Sigmoid colon (tissue), 7 donors: Measurements from ENCODE around the gene EXOSC9. TPM values are rescaled to one million over a fixed set of nuclear protein-coding genes. Genes with fewer than 3 reads are reported as not detected.
"Not testable (repeated sequence)": the region's sequence is repeated elsewhere in the genome, so short reads cannot be mapped to it uniquely, and the experiment has no call there.

Source experiments
- DNase-seq: peaks from one replicate; pipeline ENCODE4 v3.0.0-alpha.2; 2019
- H3K27ac ChIP-seq, 4 donors: fragments of 200-600 bp; sonication (generic); one replicate each; pipeline ENCODE4 v1.5.1; 2016 to 2019; ENCODE audit warnings: mild to moderate bottlenecking in 1 of 4
- H3K27me3 ChIP-seq, 3 donors: fragments of 200-600 bp; sonication (generic); one replicate each; pipeline ENCODE4 v1.5.1; 2019; ENCODE audit warnings: mild to moderate bottlenecking in 1 of 3
- H3K36me3 ChIP-seq, 4 donors: fragments of 200-600 bp; sonication (generic); one replicate each; pipeline ENCODE4 v1.5.1; 2016 to 2019
- H3K4me1 ChIP-seq, 4 donors: fragments of 200-600 bp; sonication (generic); one replicate each; pipeline ENCODE4 v1.5.1; 2017 to 2019
- H3K4me3 ChIP-seq, 4 donors: fragments of 200-600 bp; sonication (generic); one replicate each; pipeline ENCODE4 v1.5.1; 2017 to 2019; ENCODE audit warnings: mild to moderate bottlenecking in 2 of 4, moderate library complexity in 1 of 4
- H3K9me3 ChIP-seq, 4 donors: fragments of 200-600 bp in 3 of 4; sonication (generic) in 3 of 4; one replicate each; pipeline versions ENCODE4 v1.5.1 to v1.6.1; 2013 to 2019
- EP300 ChIP-seq, 4 donors: sonication (generic); formaldehyde crosslinking; IDR thresholded peaks; one replicate each; pipeline ENCODE4 v1.6.1; 2017; ENCODE audit warnings: antibody characterized with exemption in 4 of 4
- POLR2A ChIP-seq, 2 donors: fragments of 450-650 bp; IDR thresholded peaks; one replicate each; pipeline ENCODE4 v1.6.1; 2016; ENCODE audit warnings: antibody characterized with exemption in 2 of 2, mild to moderate bottlenecking in 2 of 2, moderate library complexity in 2 of 2
- POLR2AphosphoS5 ChIP-seq, 4 donors: sonication (generic); formaldehyde crosslinking; IDR thresholded peaks; one replicate each; pipeline ENCODE4 v1.6.1; 2017; ENCODE audit warnings: antibody characterized with exemption in 4 of 4
- WGBS, 2 donors: extraction: QIAGEN DNeasy Blood & Tissue Kit; methylation state at CpG; one replicate each; pipeline ENCODE4 v1.1.7; 2013; 5-methylcytosine and 5-hydroxymethylcytosine counted together
- intact Hi-C: fragments of 100-400 bp; cut with DNase I; formaldehyde crosslinking; loops from one replicate; pipeline ENCODE4 v1.15.1; 2023
- polyA plus RNA-seq, 3 donors: library from polyadenylated mRNA; stranded (reverse); fragments of 200-250 nt; gene quantifications; one replicate each; pipeline ENCODE4 v1.2.3, GENCODE V29; 2013
- total RNA-seq, 4 donors: library from RNA; depleted of rRNA; stranded (reverse); fragments of >200 nt; gene quantifications; one replicate each; pipeline ENCODE4 v1.1.0, GENCODE V29; 2016
- TF ChIP-seq, protein P1 (sequence below), 4 experiments: fragments of 450-650 bp in 3 of 4; fragments of 200-600 bp in 1 of 4; IDR thresholded peaks; one replicate each; pipeline ENCODE4 v1.5.1; 2016 to 2019; ENCODE audit warnings: antibody characterized with exemption in 4 of 4, mild to moderate bottlenecking in 3 of 4, moderate library complexity in 2 of 4
- donor health status: healthy with polysubstance abuse.
- donor health status: Bipolar disorder and iron deficiency.
- donor health status: healthy.

The EXOSC9 gene, protein sequence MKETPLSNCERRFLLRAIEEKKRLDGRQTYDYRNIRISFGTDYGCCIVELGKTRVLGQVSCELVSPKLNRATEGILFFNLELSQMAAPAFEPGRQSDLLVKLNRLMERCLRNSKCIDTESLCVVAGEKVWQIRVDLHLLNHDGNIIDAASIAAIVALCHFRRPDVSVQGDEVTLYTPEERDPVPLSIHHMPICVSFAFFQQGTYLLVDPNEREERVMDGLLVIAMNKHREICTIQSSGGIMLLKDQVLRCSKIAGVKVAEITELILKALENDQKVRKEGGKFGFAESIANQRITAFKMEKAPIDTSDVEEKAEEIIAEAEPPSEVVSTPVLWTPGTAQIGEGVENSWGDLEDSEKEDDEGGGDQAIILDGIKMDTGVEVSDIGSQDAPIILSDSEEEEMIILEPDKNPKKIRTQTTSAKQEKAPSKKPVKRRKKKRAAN
- total RNA-seq = 10 to 100 TPM; 12.5 to 25.3 (median 18.6) TPM
- polyA plus RNA-seq = 10 to 100 TPM in 2 of 3 donors, 1 to 10 TPM in 1; 8.3 to 22.3 (median 10.2) TPM

DNA sequence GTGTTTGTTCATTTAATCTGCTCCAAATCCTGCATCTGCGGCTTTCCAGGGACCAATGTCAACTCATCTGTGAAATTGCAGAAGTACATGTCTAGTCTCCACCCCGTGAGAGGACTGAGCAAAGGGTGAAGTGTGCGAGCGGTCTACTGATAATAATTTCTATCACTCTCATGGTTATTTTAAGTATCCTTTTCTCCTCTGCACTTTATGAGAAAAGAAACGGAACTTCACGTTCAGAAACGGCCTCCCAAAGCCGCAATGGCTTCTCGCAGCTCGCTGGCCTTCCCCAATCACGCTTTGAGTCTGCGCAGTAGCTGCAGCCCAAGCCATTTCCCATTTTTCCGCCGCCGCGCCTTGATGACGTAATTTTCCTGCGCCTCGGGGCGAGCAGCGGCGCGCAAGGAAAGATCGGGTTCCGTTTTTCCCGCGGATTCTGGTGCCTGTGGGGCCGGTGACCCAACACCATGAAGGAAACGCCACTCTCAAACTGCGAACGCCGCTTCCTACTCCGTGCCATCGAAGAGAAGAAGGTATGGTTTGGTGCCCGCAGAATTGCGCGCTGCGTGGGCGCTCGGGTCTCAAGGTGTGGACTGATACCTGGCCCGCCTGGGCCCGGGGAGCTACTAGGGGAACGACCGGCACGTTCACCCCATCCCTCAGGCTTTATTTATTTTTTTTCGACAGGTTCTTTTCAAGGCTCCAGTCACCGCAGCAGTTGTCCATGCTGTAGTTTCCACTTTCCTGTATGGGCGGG, at the start of gene EXOSC9:
Gene EXOSC9 (plus strand): TSS at position 363 of the 754 bp plus-strand sequence. CDS start 102 bp downstream, at position 465.
- TF ChIP-seq EP300 (IDR thresholded peaks at IDR 0.05) = peak in 1 of 4 donors; percentile 53
- TF ChIP-seq POLR2A (IDR thresholded peaks at IDR 0.05) = peak; percentile 74 to 80
- TF ChIP-seq POLR2AphosphoS5 (IDR thresholded peaks at IDR 0.05) = peak; percentile 90 to 97 (median 96)
- TF ChIP-seq, protein P1, sequence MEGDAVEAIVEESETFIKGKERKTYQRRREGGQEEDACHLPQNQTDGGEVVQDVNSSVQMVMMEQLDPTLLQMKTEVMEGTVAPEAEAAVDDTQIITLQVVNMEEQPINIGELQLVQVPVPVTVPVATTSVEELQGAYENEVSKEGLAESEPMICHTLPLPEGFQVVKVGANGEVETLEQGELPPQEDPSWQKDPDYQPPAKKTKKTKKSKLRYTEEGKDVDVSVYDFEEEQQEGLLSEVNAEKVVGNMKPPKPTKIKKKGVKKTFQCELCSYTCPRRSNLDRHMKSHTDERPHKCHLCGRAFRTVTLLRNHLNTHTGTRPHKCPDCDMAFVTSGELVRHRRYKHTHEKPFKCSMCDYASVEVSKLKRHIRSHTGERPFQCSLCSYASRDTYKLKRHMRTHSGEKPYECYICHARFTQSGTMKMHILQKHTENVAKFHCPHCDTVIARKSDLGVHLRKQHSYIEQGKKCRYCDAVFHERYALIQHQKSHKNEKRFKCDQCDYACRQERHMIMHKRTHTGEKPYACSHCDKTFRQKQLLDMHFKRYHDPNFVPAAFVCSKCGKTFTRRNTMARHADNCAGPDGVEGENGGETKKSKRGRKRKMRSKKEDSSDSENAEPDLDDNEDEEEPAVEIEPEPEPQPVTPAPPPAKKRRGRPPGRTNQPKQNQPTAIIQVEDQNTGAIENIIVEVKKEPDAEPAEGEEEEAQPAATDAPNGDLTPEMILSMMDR (IDR thresholded peaks at IDR 0.05) = no peak
- DNase-seq = peak; percentile 96
- 0% methylated on average over 48 of the region's 48 CpGs for WGBS, 2 donors
- H3K4me1 ChIP-seq = peaks cover 0 to 17% (median 9%) of the 10 kb centered on the region in 4 donors
- peaks cover 0 to 37% (median 12%) of the 10 kb centered on the region in 4 donors for H3K36me3 ChIP-seq
- H3K27me3 ChIP-seq = no peaks in the 10 kb centered on the region
- peak within 1 kb of the TSS; percentile 85 to 96 (median 89) for H3K27ac ChIP-seq
- H3K9me3 ChIP-seq = no peaks in the 10 kb centered on the region
- intact Hi-C loops = loop anchor here (5.0 kb wide), 2 partner anchors 71 to 104 kb away; partner anchors contain the start of genes ANXA5 and BBS7
- H3K4me3 ChIP-seq = peak within 1 kb of the TSS; percentile 82 to 90 (median 88)

DNA sequence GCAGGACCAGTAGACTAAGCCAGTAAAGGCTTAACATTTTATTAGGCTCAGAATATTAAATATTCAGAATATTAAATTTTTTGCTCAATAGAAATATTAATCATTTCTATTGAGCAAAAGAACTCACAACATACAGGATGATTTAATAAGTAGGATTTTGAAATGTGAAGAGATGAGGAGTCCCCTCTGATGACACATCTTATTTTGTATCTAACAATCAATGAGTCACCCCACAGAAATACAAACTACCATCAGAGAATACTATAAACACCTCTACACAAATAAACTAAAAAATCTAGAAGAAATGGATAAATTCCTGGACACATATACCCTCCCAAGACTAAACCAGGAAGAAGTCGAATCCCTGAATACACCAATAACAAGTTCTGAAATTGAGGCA, 49.0 kb upstream of the EXOSC9 start:
- H3K4me1 ChIP-seq, H3K9me3 ChIP-seq, H3K27ac ChIP-seq, DNase-seq, intact Hi-C loops, H3K27me3 ChIP-seq, H3K4me3 ChIP-seq, H3K36me3 ChIP-seq: not testable (repeated sequence)
- 79 to 88% methylated on average over 1 of the region's 1 CpG for WGBS, 2 donors

DNA sequence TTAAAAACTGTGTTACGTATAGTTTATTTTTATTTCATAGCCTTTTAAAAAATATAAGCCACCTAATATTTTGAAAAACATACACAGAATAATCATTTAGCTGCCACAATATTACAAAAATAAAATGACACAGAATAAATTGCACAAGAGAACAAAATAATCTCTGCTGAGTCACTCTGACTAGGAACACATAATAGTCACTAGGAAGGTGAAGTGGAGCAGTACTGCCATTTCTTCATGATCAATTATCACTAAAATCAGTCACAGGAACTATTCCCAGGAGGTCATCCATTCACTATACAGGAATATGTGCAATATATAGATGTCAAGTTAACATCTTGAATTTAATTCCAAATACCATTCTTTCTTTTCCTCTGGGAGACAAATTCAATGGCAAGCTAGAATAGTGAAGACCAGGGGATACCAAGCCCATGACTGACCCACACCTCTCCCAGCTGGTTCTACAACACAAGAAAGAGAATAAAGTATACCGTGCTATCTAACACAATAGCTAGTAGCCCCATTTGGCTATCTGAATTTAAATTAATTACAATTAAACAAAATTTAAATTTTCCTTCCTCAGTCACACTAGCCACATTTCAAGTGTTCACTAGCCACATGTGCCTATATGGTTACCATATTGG, 42.1 kb upstream of the EXOSC9 start:
- Histone ChIP-seq H3K36me3 (no peaks in the 10 kb centered on the region), H3K4me1 (no peaks in the 10 kb centered on the region), H3K27ac (no peak overlapping the region), H3K27me3 (peaks cover 0 to 11% (median 5%) of the 10 kb centered on the region in 3 donors), H3K9me3 (no peaks in the 10 kb centered on the region), H3K4me3 (no peak overlapping the region)
- intact Hi-C loops = no loop called here
- WGBS, 2 donors = 81 to 86% methylated on average over 2 of the region's 2 CpGs
- no peak for DNase-seq
- TF ChIP-seq, protein P1 (IDR thresholded peaks at IDR 0.05) = no peak
- TF ChIP-seq POLR2A (IDR thresholded peaks at IDR 0.05) (no peak), EP300 (IDR thresholded peaks at IDR 0.05) (no peak), POLR2AphosphoS5 (IDR thresholded peaks at IDR 0.05) (no peak)

DNA sequence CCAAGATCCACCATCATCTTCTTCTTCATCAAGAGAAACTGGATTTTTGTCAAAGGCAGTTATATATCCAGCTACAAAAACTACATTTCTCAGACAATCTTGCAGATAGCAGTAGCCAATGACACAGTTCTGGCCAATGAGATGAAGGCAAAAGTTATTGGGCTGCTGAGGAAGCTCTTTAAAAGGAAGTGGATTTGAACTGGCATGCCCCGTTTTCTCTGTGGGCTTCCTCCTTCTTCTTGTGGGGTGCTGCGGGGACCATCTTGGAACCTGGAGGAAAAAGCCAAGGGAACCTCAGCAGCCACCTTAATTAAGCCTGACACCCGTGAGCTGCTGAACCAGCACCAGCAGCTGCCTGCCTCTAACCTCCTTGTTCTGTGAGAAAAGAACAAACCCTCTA, 40.9 kb upstream of the EXOSC9 start:
- no peak overlapping the region for H3K27ac ChIP-seq
- WGBS, 2 donors = 46 to 51% methylated on average over 3 of the region's 3 CpGs
- H3K4me3 ChIP-seq = no peak overlapping the region
- DNase-seq = no peak
- H3K9me3 ChIP-seq = no peaks in the 10 kb centered on the region
- H3K36me3 ChIP-seq = no peaks in the 10 kb centered on the region
- intact Hi-C loops = no loop called here
- peaks cover 8 to 22% (median 15%) of the 10 kb centered on the region in 3 donors for H3K27me3 ChIP-seq
- TF ChIP-seq EP300 (IDR thresholded peaks at IDR 0.05) = no peak
- TF ChIP-seq POLR2A (IDR thresholded peaks at IDR 0.05) = no peak
- TF ChIP-seq, protein P1 (IDR thresholded peaks at IDR 0.05) = no peak
- peaks cover 0 to 9% (median 7%) of the 10 kb centered on the region in 4 donors for H3K4me1 ChIP-seq
